Kidney (tissue), 14 donors: ENCODE data around the gene FSHR. TPM values are rescaled to one million over a fixed set of nuclear protein-coding genes. Genes with fewer than 3 reads are reported as not detected.
A peak's percentile ranks its signal among the peaks of the same experiment; 100 is the strongest.

Source experiments
- DNase-seq, 5 donors: peaks; one replicate each; pipeline ENCODE4 v3.0.0-alpha.2; 2013 to 2020
- FAIRE-seq: peaks from 2 replicates; lab custom pipeline; 2012; peaks lifted over from hg19 to GRCh38; lab: Jason Lieb, UNC
- H3K27ac ChIP-seq, 2 donors: one replicate each; pipeline ENCODE4 v1.7.0; 2013; ENCODE audit warnings: low read depth in 2 of 2, low read length in 2 of 2, inconsistent platforms in 1 of 2
- H3K27me3 ChIP-seq: one replicate; pipeline ENCODE4 v1.7.1; 2013; ENCODE audit warnings: low read length, inconsistent platforms; ENCODE audit not compliant: control insufficient read depth, insufficient read depth
- H3K36me3 ChIP-seq, 3 donors: one replicate each; pipeline versions ENCODE4 v1.7.0 to v1.7.1; 2013; ENCODE audit warnings: low read length in 3 of 3, control low read depth in 1 of 3, inconsistent platforms in 1 of 3; ENCODE audit not compliant: insufficient read depth in 3 of 3, control insufficient read depth in 2 of 3
- H3K4me1 ChIP-seq, 3 donors: one replicate each; pipeline versions ENCODE4 v1.7.0 to v1.7.1; 2013; ENCODE audit warnings: low read length in 3 of 3, inconsistent platforms in 1 of 3, low read depth in 1 of 3; ENCODE audit not compliant: control insufficient read depth in 2 of 3, insufficient read depth in 2 of 3
- H3K4me3 ChIP-seq, 3 donors: one replicate each; pipeline versions ENCODE4 v1.7.0 to v1.8.1; 2013; ENCODE audit warnings: low read length in 3 of 3, control low read depth in 1 of 3, inconsistent platforms in 1 of 3
- H3K9ac ChIP-seq, 3 donors: one replicate each; pipeline versions ENCODE4 v1.7.0 to v1.7.1; 2013; ENCODE audit warnings: low read length in 3 of 3, control low read depth in 1 of 3, inconsistent platforms in 1 of 3
- H3K9me3 ChIP-seq, 3 donors: one replicate each; pipeline versions ENCODE4 v1.7.0 to v1.7.1; 2013; ENCODE audit warnings: low read length in 3 of 3, control low read depth in 1 of 3, inconsistent platforms in 1 of 3; ENCODE audit not compliant: control insufficient read depth in 2 of 3, insufficient read depth in 1 of 3
- CTCF ChIP-seq: IDR thresholded peaks from 3 replicates; pipeline ENCODE4 v1.5.1; 2012; ENCODE audit warnings: mild to moderate bottlenecking, moderate library complexity, borderline replicate concordance; ENCODE audit not compliant: insufficient read depth; ENCODE audit errors: extremely low read depth
- intact Hi-C: fragments of 100-400 bp; cut with DNase I; formaldehyde crosslinking; loops from one replicate; pipeline ENCODE4 v1.11.1; 2022
- polyA plus RNA-seq: library from polyadenylated mRNA; stranded (reverse); fragments of 350-450 nt; fragmentation: Illumina TruSeq; extraction: RNeasy Lipid Tissue Mini Kit (QIAGEN cat#74804); gene quantifications from one replicate; pipeline ENCODE4 v1.2.3, GENCODE V29; 2014; ENCODE audit warnings: low read depth, low replicate concordance; ENCODE audit not compliant: insufficient read depth
- total RNA-seq: library from RNA; stranded (reverse); fragmentation: NEBNext Ultra II Directional; extraction: Animal tissue kit (Norgen Biotek cat#: 25700); gene quantifications from one replicate; pipeline ENCODE4 v1.2.1, GENCODE V29; 2021
- donor health status: control.
- donor health status: control.
- donor health status: control.
- donor health status: control.
- donor health status: control.
- donor health status: DM: yes; HTN: yes; CAD: no.
- donor health status: Normal renal cell carcinoma (clear cell type).

Gene FSHR
- total and polyA plus RNA-seq, 2 donors from 2014 or later: 0.54 TPM; not detected in 1

GRCh38 chr2:48971801-48972200, 182.5 kb downstream of the FSHR start:
- intact Hi-C loops: no loop called here
- no peak for TF ChIP-seq CTCF
- H3K27ac ChIP-seq: no peak overlapping the region
- H3K9ac ChIP-seq: no peak overlapping the region
- no peak overlapping the region for H3K4me3 ChIP-seq
- no peaks in the 10 kb centered on the region for H3K4me1 ChIP-seq
- DNase-seq: no peak
- no peaks in the 10 kb centered on the region for H3K36me3 ChIP-seq
- H3K27me3 ChIP-seq: no peaks in the 10 kb centered on the region
- FAIRE-seq: no peak
- H3K9me3 ChIP-seq: no peaks in the 10 kb centered on the region

- Histone ChIP-seq H3K9ac (no peak overlapping the region), H3K36me3 (no peaks in the 10 kb centered on the region), H3K27me3 (no peaks in the 10 kb centered on the region), H3K4me3 (no peak overlapping the region), H3K27ac (no peak overlapping the region), H3K9me3 (no peaks in the 10 kb centered on the region), H3K4me1 (no peaks in the 10 kb centered on the region)
- intact Hi-C loops: no loop called here
- TF ChIP-seq CTCF: no peak
- FAIRE-seq (no peak), DNase-seq (no peak)
These were observed 186.3 kb downstream of the FSHR start for GRCh38 chr2:48968011-48968410.

DNA sequence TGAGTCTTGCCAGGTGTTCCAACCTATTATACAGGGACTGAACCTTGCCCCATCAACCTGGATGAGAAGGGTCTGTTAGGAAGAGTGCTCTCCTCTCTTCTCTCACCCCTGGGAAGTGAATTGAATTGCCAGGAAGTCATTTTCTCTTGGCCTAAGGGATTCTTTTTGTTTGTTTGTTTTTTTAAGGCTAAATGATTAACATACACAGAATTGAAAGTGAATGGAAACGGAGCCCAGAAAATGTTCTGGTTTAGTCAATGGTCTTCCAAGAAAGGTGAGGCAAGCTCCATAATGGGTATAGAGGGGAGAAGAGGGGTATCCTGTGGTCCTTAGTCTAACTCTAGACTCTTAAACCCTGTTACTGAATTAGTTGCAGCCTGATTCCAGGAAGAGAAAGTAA, 189.1 kb downstream of the FSHR start:
- DNase-seq (peak in 1 of 5 donors; percentile 13), FAIRE-seq (no peak)
- Histone ChIP-seq H3K27ac (no peak overlapping the region), H3K4me1 (no peaks in the 10 kb centered on the region), H3K9me3 (no peaks in the 10 kb centered on the region), H3K27me3 (no peaks in the 10 kb centered on the region), H3K36me3 (no peaks in the 10 kb centered on the region), H3K9ac (no peak overlapping the region), H3K4me3 (no peak overlapping the region)
- no peak for TF ChIP-seq CTCF
- intact Hi-C loops: no loop called here

DNA sequence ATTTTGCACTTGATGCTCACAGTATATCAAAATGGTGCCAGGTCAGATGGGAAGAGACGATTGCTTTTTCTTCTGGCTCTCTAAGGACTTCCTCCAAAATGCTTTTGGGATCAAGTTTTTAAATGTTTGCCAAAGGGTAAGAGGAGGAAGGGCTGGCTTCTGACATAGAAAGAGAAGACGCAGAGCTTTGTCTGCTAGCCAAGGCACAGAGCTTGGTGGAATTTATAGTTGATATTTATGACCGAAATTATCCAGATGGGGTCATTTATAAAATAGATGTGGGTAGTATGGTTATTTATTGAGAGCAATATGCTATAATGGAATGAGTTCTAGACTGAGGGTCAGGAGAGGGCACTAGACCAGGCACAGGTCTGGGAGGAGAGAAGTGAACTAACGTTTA, 193.3 kb downstream of the FSHR start:
- Histone ChIP-seq H3K27ac (no peak overlapping the region), H3K9me3 (no peaks in the 10 kb centered on the region), H3K4me1 (no peaks in the 10 kb centered on the region), H3K36me3 (no peaks in the 10 kb centered on the region), H3K27me3 (no peaks in the 10 kb centered on the region), H3K9ac (no peak overlapping the region), H3K4me3 (no peak overlapping the region)
- DNase-seq (no peak), FAIRE-seq (no peak)
- no peak for TF ChIP-seq CTCF
- intact Hi-C loops: no loop called here
